HFFc6 (cell line): ENCODE measurements around the gene UBQLN1. TPM values are rescaled to one million over a fixed set of nuclear protein-coding genes. Genes with fewer than 3 reads are reported as not detected.

Experiments used
- DNase-seq: peaks from one replicate; pipeline ENCODE4 v3.0.0-alpha.2; 2018
- H3K27ac Mint-ChIP-seq: 2 replicates; pipeline ENCODE4 v1.8.0; 2020; ENCODE audit warnings: mild to moderate bottlenecking, mixed read lengths
- H3K27me3 Mint-ChIP-seq: 2 replicates; pipeline ENCODE4 v1.8.0; 2021; ENCODE audit warnings: mild to moderate bottlenecking, moderate library complexity, mixed read lengths; ENCODE audit not compliant: insufficient read depth
- H3K36me3 Mint-ChIP-seq: 2 replicates; pipeline ENCODE4 v1.8.0; 2021; ENCODE audit warnings: low read depth, mixed read lengths
- H3K4me1 Mint-ChIP-seq: 2 replicates; pipeline ENCODE4 v1.8.0; 2020; ENCODE audit warnings: low read depth, mixed read lengths
- H3K4me3 Mint-ChIP-seq: 2 replicates; pipeline ENCODE4 v1.8.0; 2020; ENCODE audit warnings: mild to moderate bottlenecking, moderate library complexity, mixed read lengths
- H3K9me3 Mint-ChIP-seq: 2 replicates; pipeline ENCODE4 v1.8.0; 2020; ENCODE audit warnings: mild to moderate bottlenecking, mixed read lengths
- CTCF ChIP-seq: fragments of 200-600 bp; sonication (generic); IDR thresholded peaks from 2 replicates; pipeline ENCODE4 v1.5.0; 2021; ENCODE audit warnings: antibody characterized with exemption, mild to moderate bottlenecking
- total RNA-seq, 6 experiments: library from RNA; stranded (reverse); fragmentation: NEBNext Ultra II Directional; extraction: Animal tissue kit (Norgen Biotek cat#: 25700); gene quantifications; 2 replicates in 1 of 6; 3 replicates in 5 of 6; pipeline ENCODE4 v1.2.3, GENCODE V29; 2021

UBQLN1 gene
- total RNA-seq, 6 experiments from 2014 or later = 107 to 138 (median 126) TPM

DNA sequence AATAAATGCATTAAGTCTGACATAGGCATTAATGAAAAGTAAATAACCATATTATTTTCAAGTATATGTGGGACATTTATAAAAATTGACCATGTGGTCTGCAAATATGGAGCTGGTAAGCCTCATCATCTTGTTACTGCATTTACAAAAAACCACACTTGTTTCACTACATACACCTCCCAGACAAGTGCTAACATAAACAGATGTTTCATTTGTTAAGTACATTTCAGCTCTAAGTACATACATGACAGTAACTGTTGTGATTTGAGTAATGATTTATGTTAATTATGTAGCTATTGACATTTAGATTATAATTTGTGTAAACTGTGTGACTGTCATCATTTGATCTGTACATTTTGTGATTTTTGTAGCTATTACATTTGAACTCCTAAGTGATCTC is 70.9 kb downstream of the UBQLN1 start:
- H3K4me3 Mint-ChIP-seq = no peak overlapping the region
- H3K36me3 Mint-ChIP-seq = no peaks in the 10 kb centered on the region

GRCh38 chr9:83633676-83634075 is 74.1 kb downstream of the UBQLN1 start:
- H3K4me1 Mint-ChIP-seq = peaks cover 6% of the 10 kb centered on the region; the same call in 1 of the 2 replicates
- DNase-seq = no peak
- no peak overlapping the region for H3K4me3 Mint-ChIP-seq
- H3K27ac Mint-ChIP-seq = no peak overlapping the region
- no peak for TF ChIP-seq CTCF
- H3K36me3 Mint-ChIP-seq = peaks cover 10% of the 10 kb centered on the region; the same call in 1 of the 2 replicates
- H3K27me3 Mint-ChIP-seq = peaks cover 1% of the 10 kb centered on the region; the same call in 1 of the 2 replicates
- H3K9me3 Mint-ChIP-seq = no peaks in the 10 kb centered on the region

More for the DNA sequence above, 70.9 kb downstream of the UBQLN1 start:
- TF ChIP-seq CTCF = no peak
- H3K27me3 Mint-ChIP-seq = no peaks in the 10 kb centered on the region
- no peak for DNase-seq
- H3K4me1 Mint-ChIP-seq = peaks cover 6% of the 10 kb centered on the region
- no peak overlapping the region for H3K27ac Mint-ChIP-seq
- H3K9me3 Mint-ChIP-seq = no peaks in the 10 kb centered on the region

- DNase-seq = no peak
- no peak overlapping the region for H3K4me3 Mint-ChIP-seq
- H3K27ac Mint-ChIP-seq = no peak overlapping the region
- H3K4me1 Mint-ChIP-seq = peaks cover 6% of the 10 kb centered on the region; the same call in 1 of the 2 replicates
- H3K27me3 Mint-ChIP-seq = peaks cover 1% of the 10 kb centered on the region; the same call in 1 of the 2 replicates
- no peaks in the 10 kb centered on the region for H3K9me3 Mint-ChIP-seq
- no peak for TF ChIP-seq CTCF
- peaks cover 11% of the 10 kb centered on the region; the same call in 1 of the 2 replicates for H3K36me3 Mint-ChIP-seq
Measured at GRCh38 chr9:83633255-83633654, 74.5 kb downstream of the UBQLN1 start.

- Mint-ChIP-seq H3K9me3 (no peaks in the 10 kb centered on the region), H3K27me3 (peaks cover 3% of the 10 kb centered on the region; the same call in 1 of the 2 replicates), H3K27ac (no peak overlapping the region), H3K4me1 (peaks cover 6% of the 10 kb centered on the region; the same call in 1 of the 2 replicates), H3K4me3 (no peak overlapping the region), H3K36me3 (peaks cover 11% of the 10 kb centered on the region; the same call in 1 of the 2 replicates)
- TF ChIP-seq CTCF = no peak
- DNase-seq = no peak
Measured at GRCh38 chr9:83630938-83631457, 76.8 kb downstream of the UBQLN1 start.

GRCh38 chr9:83629433-83630104 is 78.2 kb downstream of the UBQLN1 start:
- Mint-ChIP-seq H3K36me3 (peaks cover 11% of the 10 kb centered on the region), H3K4me1 (peaks cover 13% of the 10 kb centered on the region), H3K4me3 (no peak overlapping the region), H3K27ac (no peak overlapping the region), H3K27me3 (peaks cover 3% of the 10 kb centered on the region; the same call in 1 of the 2 replicates), H3K9me3 (no peaks in the 10 kb centered on the region)
- no peak for TF ChIP-seq CTCF
- no peak for DNase-seq
